PFSK-1 (cell line): ENCODE data around the gene ANAPC13.

Experiments used
- FOXP2 ChIP-seq: optimal IDR thresholded peaks from 2 replicates; pipeline ENCODE3; 2011; ENCODE audit warnings: borderline replicate concordance, control low read depth, inconsistent platforms; ENCODE audit not compliant: insufficient read depth; ENCODE audit errors: extremely low read length, extremely low read depth
- POLR2AphosphoS5 ChIP-seq: IDR thresholded peaks from 2 replicates; pipeline ENCODE4 v1.6.1; 2012; ENCODE audit warnings: low read depth, mild to moderate bottlenecking, control low read depth, low read length, moderate library complexity
- REST ChIP-seq, 2 experiments: IDR thresholded peaks; 2 replicates each; pipeline versions ENCODE4 v1.6.1 to v1.8.0; 2011 to 2012; ENCODE audit warnings: low read depth in 2 of 2, low read length in 2 of 2, control low read depth in 1 of 2, inconsistent platforms in 1 of 2, mild to moderate bottlenecking in 1 of 2, moderate library complexity in 1 of 2; ENCODE audit not compliant: insufficient read depth in 1 of 2
- SIN3A ChIP-seq: IDR thresholded peaks from 2 replicates; pipeline ENCODE4 v1.6.1; 2012; ENCODE audit warnings: mild to moderate bottlenecking, low read length, moderate library complexity, borderline replicate concordance; ENCODE audit not compliant: insufficient read depth
- TAF1 ChIP-seq: IDR thresholded peaks from 2 replicates; pipeline ENCODE4 v1.6.1; 2012; ENCODE audit warnings: low read length, control low read depth, borderline replicate concordance; ENCODE audit not compliant: insufficient read depth

Gene ANAPC13

DNA sequence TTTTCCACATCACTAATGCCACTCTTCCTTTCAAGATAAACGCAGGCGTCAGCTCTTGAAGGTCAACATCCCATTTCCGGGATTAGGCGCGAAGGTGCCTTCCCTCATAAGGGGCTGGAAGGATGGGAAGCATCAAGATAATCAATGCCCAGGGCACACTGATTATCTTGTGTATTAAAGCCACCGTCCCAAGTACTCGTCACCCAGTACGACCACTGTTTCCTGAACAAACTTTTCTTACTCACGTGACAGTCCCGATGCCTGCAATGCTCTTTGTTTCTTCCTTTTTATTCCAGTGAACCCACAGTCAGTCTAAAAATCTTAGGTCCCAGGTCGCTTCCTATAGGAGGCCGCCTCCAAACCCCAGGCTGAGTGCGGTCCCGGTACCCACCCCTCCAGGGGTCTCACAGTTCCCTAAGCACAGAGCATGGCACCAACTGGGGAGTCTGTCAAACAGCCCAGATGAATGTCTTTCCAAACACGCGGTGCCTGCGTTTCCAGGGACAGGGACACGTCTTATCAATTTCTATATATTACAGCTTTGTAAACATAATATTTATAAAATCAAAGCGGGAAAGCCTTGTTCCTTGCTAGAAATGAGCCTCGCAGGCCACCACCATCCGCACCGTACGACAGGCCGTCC lies 589 bp downstream of the ANAPC13 start:
- no peak for TF ChIP-seq TAF1
- TF ChIP-seq POLR2AphosphoS5 = no peak
- no peak for TF ChIP-seq FOXP2
- no peak for TF ChIP-seq SIN3A
- no peak; a peak in 1 of 4 replicates for TF ChIP-seq REST (IDR thresholded peaks at IDR 0.05; ENCODE audit: insufficient read depth in 1 of 2, low read depth in 2 of 2, low read length in 2 of 2)

DNA sequence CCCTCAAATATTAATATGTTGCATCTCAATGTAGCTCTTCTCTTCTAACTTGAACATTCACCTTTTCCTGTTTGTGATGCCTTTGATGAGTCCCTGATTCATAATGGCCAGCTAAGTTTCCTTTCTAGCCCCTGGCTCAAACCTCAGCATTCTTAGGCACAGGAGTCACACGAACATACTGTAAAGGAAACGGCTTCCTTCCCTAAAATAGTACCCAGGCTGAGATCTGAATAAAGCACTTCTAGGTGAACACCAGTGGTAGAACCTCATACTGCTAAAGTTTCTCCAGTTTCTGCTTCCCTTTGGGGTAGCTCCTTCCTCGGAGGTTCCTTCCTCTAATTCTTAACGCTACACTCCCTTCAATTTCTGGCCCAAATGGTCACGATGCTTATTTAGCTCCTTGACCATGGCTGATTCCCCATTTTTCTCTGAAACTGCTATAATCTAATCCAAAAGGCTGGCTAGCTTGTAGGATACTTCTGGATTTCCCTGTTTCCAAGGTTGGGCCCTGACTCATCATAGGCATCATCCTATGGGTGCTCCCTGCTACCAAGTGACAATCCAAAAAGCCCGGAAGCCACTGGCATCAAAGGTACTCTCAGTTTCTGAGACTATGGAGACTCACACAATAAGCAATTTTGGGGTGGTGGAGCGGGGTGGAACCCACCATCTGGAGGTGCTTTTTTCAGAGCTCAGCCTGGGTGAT lies 2.4 kb downstream of the ANAPC13 start:
- TF ChIP-seq REST (IDR thresholded peaks at IDR 0.05; ENCODE audit: insufficient read depth in 1 of 2, low read depth in 2 of 2, low read length in 2 of 2) = no peak
- no peak for TF ChIP-seq TAF1
- TF ChIP-seq FOXP2 = no peak
- TF ChIP-seq SIN3A = no peak
- no peak for TF ChIP-seq POLR2AphosphoS5

DNA sequence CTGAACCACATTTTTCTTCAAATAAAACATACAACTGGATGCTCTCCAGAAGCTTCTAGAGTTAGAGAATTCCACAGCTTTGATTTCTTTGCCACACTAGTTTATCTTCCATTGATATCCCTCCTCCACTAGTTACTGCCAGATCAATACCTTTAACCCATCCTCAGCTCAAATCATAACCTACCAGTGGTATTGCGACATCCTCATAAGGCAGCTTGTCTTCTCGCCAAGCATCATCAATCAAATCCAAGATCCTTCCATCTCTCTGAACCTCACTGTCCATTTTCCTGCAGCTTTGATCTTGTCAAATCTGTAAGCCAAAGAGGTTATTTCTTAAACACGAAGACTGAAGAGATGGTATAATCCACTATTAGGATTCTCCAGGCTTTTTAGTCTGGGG lies 3.2 kb downstream of the ANAPC13 start:
- TF ChIP-seq POLR2AphosphoS5 (no peak), FOXP2 (no peak), REST (IDR thresholded peaks at IDR 0.05; ENCODE audit: insufficient read depth in 1 of 2, low read depth in 2 of 2, low read length in 2 of 2) (no peak)

- TF ChIP-seq REST (IDR thresholded peaks at IDR 0.05; ENCODE audit: insufficient read depth in 1 of 2, low read depth in 2 of 2, low read length in 2 of 2) (no peak), TAF1 (no peak), FOXP2 (no peak), POLR2AphosphoS5 (no peak), SIN3A (no peak)
Measured at GRCh38 chr3:134481166-134481565, 4.6 kb downstream of the ANAPC13 start.

DNA sequence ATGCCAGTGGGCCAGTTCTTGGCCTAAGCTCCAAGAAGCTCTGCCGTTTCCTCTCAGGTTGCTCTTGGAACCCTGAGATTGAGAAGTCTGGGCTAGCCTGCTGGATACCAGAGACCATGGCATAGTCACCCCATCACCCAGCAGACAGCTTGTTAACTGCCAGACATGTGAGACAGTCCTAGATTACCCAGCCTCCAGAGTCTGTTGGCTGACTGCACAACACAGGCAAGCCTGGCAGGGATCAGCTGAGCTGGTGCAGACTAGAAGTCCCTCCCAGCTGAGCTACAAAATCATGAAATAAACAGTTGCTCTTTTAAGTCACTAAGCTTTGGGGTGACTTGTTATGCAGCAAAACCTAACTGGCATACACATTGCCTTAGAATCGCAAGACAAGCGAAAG lies 5.2 kb downstream of the ANAPC13 start:
- no peak for TF ChIP-seq TAF1
